Endothelial cell of umbilical vein (primary cell): ENCODE measurements around the gene PLXNB1. TPM values are rescaled to one million over a fixed set of nuclear protein-coding genes. Genes with fewer than 3 reads are reported as not detected.

Experiments used
- BruUV-seq: library from RNA; stranded (reverse); fragments of 400-500 nt; replicated peaks from 2 replicates; lab custom pipeline; 2021; lab: Mats Ljungman, UMichigan
- CTCF ChIA-PET: fragments of 300-600, 350-600 bp; sonication (Branson Sonifier 250); formaldehyde crosslinking; loops from one replicate; lab custom pipeline; 2021; ENCODE audit warnings: antibody characterized with exemption, inconsistent platforms; lab: Charles Lee
- POLR2A ChIA-PET: fragments of 300-600, 350-600 bp; sonication (Branson Sonifier 250); formaldehyde crosslinking; loops from one replicate; lab custom pipeline; 2021; ENCODE audit warnings: antibody characterized with exemption, inconsistent platforms; lab: Charles Lee
- DNase-seq: peaks from one replicate; pipeline ENCODE4 v3.0.0-alpha.2; 2011; ENCODE audit warnings: low read depth, low spot score
- FAIRE-seq: peaks from 2 replicates; lab custom pipeline; 2011; peaks lifted over from hg19 to GRCh38; lab: Jason Lieb, UNC
- H2AFZ ChIP-seq: 2 replicates; pipeline ENCODE4 v1.6.0; 2012; ENCODE audit warnings: low read depth, low read length, control low read depth, inconsistent platforms
- H3K27ac ChIP-seq: 2 replicates; pipeline ENCODE4 v1.5.1; 2011; ENCODE audit warnings: low read depth, mild to moderate bottlenecking, control low read depth, low read length, moderate library complexity; ENCODE audit not compliant: insufficient read depth
- H3K27me3 ChIP-seq, 2 experiments: 2 replicates each; pipeline versions ENCODE4 v1.6.0 to v1.6.1; 2011; ENCODE audit warnings: low read length in 2 of 2, mixed read lengths in 1 of 2; ENCODE audit not compliant: control insufficient read depth in 2 of 2, insufficient read depth in 2 of 2
- H3K36me3 ChIP-seq, 2 experiments: 2 replicates in 1 of 2; 3 replicates in 1 of 2; pipeline ENCODE4 v1.5.1; 2011; ENCODE audit warnings: low read length in 2 of 2, mild to moderate bottlenecking in 1 of 2, moderate library complexity in 1 of 2; ENCODE audit not compliant: control insufficient read depth in 2 of 2, insufficient read depth in 2 of 2; ENCODE audit errors: extremely low read depth in 1 of 2
- H3K4me1 ChIP-seq: 3 replicates; pipeline ENCODE4 v1.5.1; 2011; ENCODE audit warnings: mild to moderate bottlenecking, low read length; ENCODE audit not compliant: control insufficient read depth, insufficient read depth; ENCODE audit errors: extremely low read depth
- H3K4me2 ChIP-seq: 2 replicates; pipeline ENCODE4 v1.6.1; 2011; ENCODE audit warnings: low read length, control low read depth, mixed read lengths; ENCODE audit not compliant: insufficient read depth
- H3K4me3 ChIP-seq, 3 experiments: fragments of 200-600 bp in 1 of 3; sonication (generic), shearing (Covaris generic) in 1 of 3; replicated peaks in 1 of 3; 2 replicates each; pipeline ENCODE4 v1.5.1; 2011 to 2016; ENCODE audit warnings: control low read depth in 3 of 3, low read length in 3 of 3, mild to moderate bottlenecking in 2 of 3, inconsistent platforms in 1 of 3, low read depth in 1 of 3, moderate library complexity in 1 of 3; ENCODE audit not compliant: insufficient read depth in 1 of 3
- H3K79me2 ChIP-seq: 2 replicates; pipeline ENCODE4 v1.6.0; 2012; ENCODE audit warnings: low read length, inconsistent platforms; ENCODE audit not compliant: control insufficient read depth, insufficient read depth
- H3K9ac ChIP-seq: replicated peaks from 2 replicates; pipeline ENCODE3; 2011; ENCODE audit warnings: low read length, control low read depth; ENCODE audit not compliant: insufficient read depth; ENCODE audit errors: extremely low read depth
- H3K9me1 ChIP-seq: replicated peaks from 3 replicates; pipeline ENCODE4 v1.6.0; 2011; ENCODE audit warnings: mild to moderate bottlenecking, low read length; ENCODE audit not compliant: control insufficient read depth, insufficient read depth; ENCODE audit errors: extremely low read depth
- H3K9me3 ChIP-seq: replicated peaks from 2 replicates; pipeline ENCODE4 v1.5.1; 2012; ENCODE audit warnings: low read length, inconsistent platforms; ENCODE audit not compliant: control insufficient read depth, insufficient read depth
- H4K20me1 ChIP-seq: replicated peaks from 2 replicates; pipeline ENCODE3; 2011; ENCODE audit warnings: mild to moderate bottlenecking, low read length; ENCODE audit not compliant: control insufficient read depth, insufficient read depth; ENCODE audit errors: extremely low read depth
- EZH2 ChIP-seq: IDR thresholded peaks from 2 replicates; pipeline ENCODE4 v1.6.1; 2012; ENCODE audit warnings: borderline replicate concordance, low read depth, mild to moderate bottlenecking, moderate library complexity, low read length, inconsistent platforms; ENCODE audit not compliant: severe bottlenecking
- FOS ChIP-seq: IDR thresholded peaks from 2 replicates; pipeline ENCODE4 v1.6.1; 2011; ENCODE audit warnings: mild to moderate bottlenecking, low read length, moderate library complexity, borderline replicate concordance; ENCODE audit not compliant: insufficient read depth
- GATA2 ChIP-seq: IDR thresholded peaks from 2 replicates; pipeline ENCODE4 v1.7.0; 2011; ENCODE audit warnings: low read depth, mild to moderate bottlenecking, moderate library complexity, mixed read lengths, low read length; ENCODE audit not compliant: insufficient read length, insufficient read depth
- JUN ChIP-seq: IDR thresholded peaks from 2 replicates; pipeline ENCODE4 v1.6.1; 2011; ENCODE audit warnings: borderline replicate concordance, low read depth; ENCODE audit not compliant: insufficient read length, insufficient read depth
- MYC ChIP-seq: IDR thresholded peaks from one replicate; pipeline ENCODE4 v1.6.1; 2011; ENCODE audit warnings: mild to moderate bottlenecking, low read depth, low read length
- POLR2A ChIP-seq: IDR thresholded peaks from 2 replicates; pipeline ENCODE4 v1.6.1; 2012; ENCODE audit warnings: low read depth, mild to moderate bottlenecking, control low read depth, low read length
- dilution Hi-C: fragments of 300-500 bp; cut with MboI; formaldehyde crosslinking; loops from one replicate; pipeline ENCODE4 v1.15.0; 2019; ENCODE audit warnings: low sequenced_read_pairs; ENCODE audit not compliant: extremely low pct_ligation_motif_present
- intact Hi-C: fragments of 100-400 bp; cut with micrococcal nuclease; formaldehyde crosslinking; loops from one replicate; pipeline ENCODE4 v1.10.0; 2022
- polyA plus RNA-seq, 4 experiments: library from polyadenylated mRNA; depleted of rRNA in 3 of 4; stranded (reverse) in 3 of 4; unstranded in 1 of 4; fragments of >200 nt; gene quantifications; 2 replicates each; pipeline versions ENCODE4 v1.2.1 to v1.2.3, GENCODE V29; 2011 to 2012; ENCODE audit warnings: missing spikeins in 1 of 4
- total RNA-seq: library from RNA; stranded (reverse); gene quantifications from 2 replicates; pipeline ENCODE4 v1.2.3, GENCODE V29; 2021
- TF ChIP-seq, protein P1 (sequence below), 2 donors: IDR thresholded peaks; 1 replicate in 1 of 2; 2 replicates in 1 of 2; pipeline ENCODE4 v1.5.1; 2011; ENCODE audit warnings: low read length in 2 of 2, mild to moderate bottlenecking in 2 of 2, moderate library complexity in 2 of 2, control low read depth in 1 of 2, inconsistent platforms in 1 of 2, low read depth in 1 of 2; ENCODE audit not compliant: insufficient read depth in 1 of 2; ENCODE audit errors: extremely low read depth in 1 of 2

The PLXNB1 gene
- total and polyA plus RNA-seq, 2 donors (not counting 3 experiments of a cell fraction or from before 2014, with no cell fraction given): 43.1 to 45.2 TPM

DNA sequence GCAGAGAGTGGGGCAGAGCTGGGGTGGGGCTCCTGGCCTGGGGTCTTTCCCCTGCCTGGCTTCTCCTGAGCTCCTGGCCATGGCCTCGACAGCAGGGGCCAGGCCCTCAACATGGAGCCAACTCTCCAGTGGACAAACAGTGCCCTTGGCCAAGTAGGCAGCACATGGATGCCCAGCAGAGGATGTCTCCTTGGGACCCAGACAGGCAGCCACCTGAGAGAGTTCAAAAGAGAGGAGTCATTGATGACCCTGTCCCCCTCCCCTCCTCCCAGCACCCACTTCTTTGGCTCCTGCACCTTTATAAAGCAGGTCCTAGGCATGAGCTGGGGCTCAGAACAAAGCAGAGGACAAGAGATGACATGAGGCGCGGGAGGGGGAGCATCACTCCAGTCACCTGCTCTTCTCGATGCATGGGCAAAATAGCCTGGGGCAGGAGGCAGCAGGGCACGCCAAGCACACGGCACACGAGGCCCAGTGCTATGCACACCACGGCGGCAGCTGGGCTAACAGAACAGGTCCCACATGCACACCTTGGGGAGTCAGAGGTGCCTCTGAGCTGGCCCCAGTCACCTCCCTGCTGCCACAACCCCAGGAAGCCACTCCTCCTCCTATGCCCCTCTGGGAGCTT is 46.7 kb upstream of the PLXNB1 start:
- no peaks in the 10 kb centered on the region for H3K27me3 ChIP-seq
- no peak for DNase-seq
- H3K9ac ChIP-seq: no peak overlapping the region
- peaks cover 14% of the 10 kb centered on the region for H3K79me2 ChIP-seq
- ChIA-PET CTCF (interaction anchor here (0.9 to 1.5 kb wide), 4 partner anchors 22 to 282 kb away, joined by 3 to 7 read pairs (median 4); partner anchors contain the start of gene SHISA5), POLR2A (no interaction called here)
- no peaks in the 10 kb centered on the region for H4K20me1 ChIP-seq
- TF ChIP-seq, protein P1, sequence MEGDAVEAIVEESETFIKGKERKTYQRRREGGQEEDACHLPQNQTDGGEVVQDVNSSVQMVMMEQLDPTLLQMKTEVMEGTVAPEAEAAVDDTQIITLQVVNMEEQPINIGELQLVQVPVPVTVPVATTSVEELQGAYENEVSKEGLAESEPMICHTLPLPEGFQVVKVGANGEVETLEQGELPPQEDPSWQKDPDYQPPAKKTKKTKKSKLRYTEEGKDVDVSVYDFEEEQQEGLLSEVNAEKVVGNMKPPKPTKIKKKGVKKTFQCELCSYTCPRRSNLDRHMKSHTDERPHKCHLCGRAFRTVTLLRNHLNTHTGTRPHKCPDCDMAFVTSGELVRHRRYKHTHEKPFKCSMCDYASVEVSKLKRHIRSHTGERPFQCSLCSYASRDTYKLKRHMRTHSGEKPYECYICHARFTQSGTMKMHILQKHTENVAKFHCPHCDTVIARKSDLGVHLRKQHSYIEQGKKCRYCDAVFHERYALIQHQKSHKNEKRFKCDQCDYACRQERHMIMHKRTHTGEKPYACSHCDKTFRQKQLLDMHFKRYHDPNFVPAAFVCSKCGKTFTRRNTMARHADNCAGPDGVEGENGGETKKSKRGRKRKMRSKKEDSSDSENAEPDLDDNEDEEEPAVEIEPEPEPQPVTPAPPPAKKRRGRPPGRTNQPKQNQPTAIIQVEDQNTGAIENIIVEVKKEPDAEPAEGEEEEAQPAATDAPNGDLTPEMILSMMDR (IDR thresholded peaks at IDR 0.05; ENCODE audit: extremely low read depth in 1 of 2, insufficient read depth in 1 of 2, low read depth in 1 of 2, low read length in 2 of 2): no peak
- TF ChIP-seq GATA2: no peak
- TF ChIP-seq JUN: no peak
- no peak for TF ChIP-seq FOS
- no peaks in the 10 kb centered on the region for H3K9me1 ChIP-seq
- peaks cover 10% of the 10 kb centered on the region for H3K4me1 ChIP-seq
- peaks cover 0 to 9% of the 10 kb centered on the region in 2 experiments for H3K36me3 ChIP-seq
- BruUV-seq: no TSS peak
- intact Hi-C loops (no loop called here), dilution Hi-C loops (no loop called here)
- H3K4me3 ChIP-seq: no peak overlapping the region
- no peak overlapping the region for H2AFZ ChIP-seq
- no peak overlapping the region for H3K27ac ChIP-seq
- H3K4me2 ChIP-seq: no peak overlapping the region
- no peak for FAIRE-seq
- no peaks in the 10 kb centered on the region for H3K9me3 ChIP-seq

DNA sequence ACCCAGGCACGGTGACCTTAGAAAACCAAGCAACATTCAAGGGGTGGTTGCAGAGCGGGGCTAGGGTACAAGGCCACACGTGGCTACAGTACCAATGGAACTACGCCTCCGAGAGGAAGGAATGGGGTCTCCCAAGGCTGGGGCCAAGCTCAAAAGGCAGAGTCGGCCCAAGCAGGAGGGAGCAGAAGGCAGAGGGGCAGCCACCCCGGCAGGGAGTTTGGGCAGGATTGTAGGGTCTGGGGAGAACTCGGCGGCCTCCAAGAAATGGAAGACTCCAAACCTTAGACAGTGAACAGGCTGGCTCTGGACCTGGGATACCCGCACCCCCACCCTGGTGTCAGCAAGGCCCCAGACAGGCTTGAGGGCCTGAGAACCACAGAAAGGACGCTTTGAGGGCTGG is 45.3 kb upstream of the PLXNB1 start:
- dilution Hi-C loops: no loop called here
- TF ChIP-seq EZH2 (no peak), GATA2 (no peak), MYC (no peak), POLR2A (no peak)
- TF ChIP-seq, protein P1 (IDR thresholded peaks at IDR 0.05; ENCODE audit: extremely low read depth in 1 of 2, insufficient read depth in 1 of 2, low read depth in 1 of 2, low read length in 2 of 2): no peak

More for the DNA sequence above, 45.3 kb upstream of the PLXNB1 start:
- Histone ChIP-seq H3K4me3 (no peak overlapping the region), H4K20me1 (no peaks in the 10 kb centered on the region), H3K27ac (no peak overlapping the region), H3K9me1 (no peaks in the 10 kb centered on the region), H2AFZ (no peak overlapping the region), H3K9me3 (no peaks in the 10 kb centered on the region), H3K4me2 (no peak overlapping the region), H3K4me1 (peaks cover 10% of the 10 kb centered on the region), H3K9ac (no peak overlapping the region), H3K27me3 (no peaks in the 10 kb centered on the region), H3K36me3 (peaks cover 0 to 12% of the 10 kb centered on the region in 2 experiments), H3K79me2 (peaks cover 24% of the 10 kb centered on the region)
- POLR2A ChIA-PET: no interaction called here
- FAIRE-seq: no peak
- intact Hi-C loops: no loop called here
- DNase-seq: no peak
- BruUV-seq: no TSS peak
- CTCF ChIA-PET: no interaction called here
